Lower leg skin (tissue), 3 donors: ENCODE data around the gene MBD4.
"Not testable (repeated sequence)": the region's sequence is repeated elsewhere in the genome, so short reads cannot be mapped to it uniquely, and the experiment has no call there.

Source experiments
- CTCF ChIP-seq, 3 donors: fragments of 450-650 bp; IDR thresholded peaks; one replicate each; pipeline ENCODE4 v1.5.1; 2016; ENCODE audit warnings: antibody characterized with exemption in 3 of 3, mild to moderate bottlenecking in 3 of 3, moderate library complexity in 2 of 3
- POLR2A ChIP-seq, 2 donors: fragments of 450-650 bp; IDR thresholded peaks; one replicate each; pipeline ENCODE4 v1.6.1; 2016 to 2017; ENCODE audit warnings: antibody characterized with exemption in 2 of 2, mild to moderate bottlenecking in 1 of 2, moderate library complexity in 1 of 2

- not testable (repeated sequence) for TF ChIP-seq CTCF, POLR2A (IDR thresholded peaks at IDR 0.05)
Observed at GRCh38 chr3:129393760-129394564, 45.8 kb downstream of the MBD4 start.
